Peyer's patch (tissue), 4 donors: ENCODE results near the gene IQCH. TPM values are rescaled to one million over a fixed set of nuclear protein-coding genes. Genes with fewer than 3 reads are reported as not detected.

Experiments used
- DNase-seq, 3 donors: peaks; one replicate each; pipeline ENCODE4 v3.0.0-alpha.2; 2017 to 2019
- H3K27ac ChIP-seq, 4 donors: fragments of 200-600 bp; sonication (generic); one replicate each; pipeline ENCODE4 v1.5.1; 2016 to 2019
- H3K27me3 ChIP-seq, 2 donors: fragments of 200-600 bp; sonication (generic); one replicate each; pipeline ENCODE4 v1.5.1; 2019
- H3K36me3 ChIP-seq, 3 donors: fragments of 200-600 bp; sonication (generic); one replicate each; pipeline ENCODE4 v1.5.1; 2016 to 2019
- H3K4me1 ChIP-seq, 4 donors: fragments of 200-600 bp; sonication (generic); one replicate each; pipeline ENCODE4 v1.5.1; 2016 to 2019
- H3K4me3 ChIP-seq, 4 donors: fragments of 200-600 bp; sonication (generic); 1 replicate in 3 of 4; 2 replicates in 1 of 4; pipeline ENCODE4 v1.5.1; 2016 to 2019; ENCODE audit warnings: mild to moderate bottlenecking in 1 of 4
- H3K9me3 ChIP-seq, 4 donors: fragments of 200-600 bp; sonication (generic); one replicate each; pipeline ENCODE4 v1.5.1; 2016 to 2019; ENCODE audit warnings: mild to moderate bottlenecking in 1 of 4
- POLR2A ChIP-seq, 2 donors: fragments of 450-650 bp; IDR thresholded peaks; one replicate each; pipeline ENCODE4 v1.5.1; 2017; ENCODE audit warnings: antibody characterized with exemption in 2 of 2, mild to moderate bottlenecking in 2 of 2, moderate library complexity in 2 of 2
- total RNA-seq, 4 donors: library from RNA; depleted of rRNA; stranded (reverse); fragments of >200 nt; gene quantifications; one replicate each; pipeline ENCODE4 v1.1.0, GENCODE V29; 2016
- TF ChIP-seq, protein P1 (sequence below), 6 experiments: fragments of 450-650 bp in 4 of 6; fragments of 200-600 bp in 2 of 6; sonication (generic) in 1 of 6; IDR thresholded peaks; one replicate each; pipeline ENCODE4 v1.5.1; 2017 to 2019; ENCODE audit warnings: antibody characterized with exemption in 6 of 6, mild to moderate bottlenecking in 3 of 6, moderate library complexity in 1 of 6

The IQCH gene
- total RNA-seq, 4 donors from 2014 or later = 0.53 to 1.2 (median 0.88) TPM

- Histone ChIP-seq H3K27ac (no peak overlapping the region), H3K27me3 (no peaks in the 10 kb centered on the region), H3K4me1 (no peaks in the 10 kb centered on the region), H3K36me3 (no peaks in the 10 kb centered on the region), H3K9me3 (no peaks in the 10 kb centered on the region), H3K4me3 (no peak overlapping the region)
- no peak for DNase-seq
- TF ChIP-seq, protein P1, sequence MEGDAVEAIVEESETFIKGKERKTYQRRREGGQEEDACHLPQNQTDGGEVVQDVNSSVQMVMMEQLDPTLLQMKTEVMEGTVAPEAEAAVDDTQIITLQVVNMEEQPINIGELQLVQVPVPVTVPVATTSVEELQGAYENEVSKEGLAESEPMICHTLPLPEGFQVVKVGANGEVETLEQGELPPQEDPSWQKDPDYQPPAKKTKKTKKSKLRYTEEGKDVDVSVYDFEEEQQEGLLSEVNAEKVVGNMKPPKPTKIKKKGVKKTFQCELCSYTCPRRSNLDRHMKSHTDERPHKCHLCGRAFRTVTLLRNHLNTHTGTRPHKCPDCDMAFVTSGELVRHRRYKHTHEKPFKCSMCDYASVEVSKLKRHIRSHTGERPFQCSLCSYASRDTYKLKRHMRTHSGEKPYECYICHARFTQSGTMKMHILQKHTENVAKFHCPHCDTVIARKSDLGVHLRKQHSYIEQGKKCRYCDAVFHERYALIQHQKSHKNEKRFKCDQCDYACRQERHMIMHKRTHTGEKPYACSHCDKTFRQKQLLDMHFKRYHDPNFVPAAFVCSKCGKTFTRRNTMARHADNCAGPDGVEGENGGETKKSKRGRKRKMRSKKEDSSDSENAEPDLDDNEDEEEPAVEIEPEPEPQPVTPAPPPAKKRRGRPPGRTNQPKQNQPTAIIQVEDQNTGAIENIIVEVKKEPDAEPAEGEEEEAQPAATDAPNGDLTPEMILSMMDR (IDR thresholded peaks at IDR 0.05) = no peak
- TF ChIP-seq POLR2A (IDR thresholded peaks at IDR 0.05) = no peak
Observed at GRCh38 chr15:67411486-67411885, 156.9 kb downstream of the IQCH start.

DNA sequence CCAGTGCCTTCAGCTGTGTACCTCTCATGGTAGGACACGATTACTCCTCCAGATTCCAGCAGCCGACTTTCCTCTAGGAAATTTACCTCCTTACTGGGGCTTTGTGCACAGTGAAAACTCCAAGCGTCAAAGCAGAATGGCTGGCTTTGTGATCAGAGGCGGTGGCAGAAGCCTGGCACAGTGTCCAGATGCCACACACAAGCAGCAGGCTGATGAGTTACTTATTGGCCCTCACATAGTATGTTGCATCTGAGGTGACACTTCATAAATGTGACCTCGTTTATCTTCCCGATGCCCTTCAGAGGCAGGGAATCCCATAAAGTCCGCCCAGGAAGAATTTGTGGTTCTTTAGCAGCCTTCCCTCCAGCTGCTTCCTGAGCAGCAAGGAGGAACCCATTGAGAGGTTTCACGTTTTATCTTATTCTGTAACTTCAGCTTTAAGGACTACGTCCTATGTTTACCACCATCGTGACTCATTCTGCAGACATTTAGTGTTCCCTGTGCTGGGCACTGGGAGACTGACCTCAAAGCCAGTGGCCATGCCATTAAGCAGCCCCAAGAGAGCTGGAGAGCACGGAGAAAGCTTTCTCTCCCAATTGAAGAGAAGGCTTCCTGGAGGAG lies 159.3 kb downstream of the IQCH start:
- Histone ChIP-seq H3K27me3 (no peaks in the 10 kb centered on the region), H3K36me3 (no peaks in the 10 kb centered on the region), H3K4me3 (no peak overlapping the region), H3K27ac (no peak overlapping the region), H3K4me1 (no peaks in the 10 kb centered on the region), H3K9me3 (no peaks in the 10 kb centered on the region)
- no peak for DNase-seq
- TF ChIP-seq, protein P1 (IDR thresholded peaks at IDR 0.05) = no peak
- TF ChIP-seq POLR2A (IDR thresholded peaks at IDR 0.05) = no peak

DNA sequence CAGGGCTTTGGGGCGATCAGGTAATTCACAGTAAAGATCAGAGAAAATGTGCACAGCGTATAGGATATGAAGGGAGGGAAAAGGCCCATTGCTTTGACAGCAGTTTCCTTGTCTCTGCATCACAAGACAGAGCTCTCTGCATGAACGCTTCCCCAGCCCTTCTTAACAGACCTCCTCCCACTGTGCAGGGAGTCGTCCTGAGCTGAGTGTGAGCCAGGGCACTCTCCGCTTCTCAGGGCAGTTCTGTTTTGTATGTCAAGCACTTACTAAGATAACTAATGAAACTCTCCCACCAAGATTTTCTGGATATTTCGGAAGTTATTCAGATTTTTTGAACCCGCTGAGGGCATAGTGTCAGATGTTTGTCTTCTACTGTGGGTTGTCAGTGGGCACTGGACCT lies 160.6 kb downstream of the IQCH start:
- TF ChIP-seq POLR2A (IDR thresholded peaks at IDR 0.05) = no peak
- TF ChIP-seq, protein P1 (IDR thresholded peaks at IDR 0.05) = no peak
- DNase-seq = no peak
- Histone ChIP-seq H3K4me3 (no peak overlapping the region), H3K4me1 (no peaks in the 10 kb centered on the region), H3K27me3 (no peaks in the 10 kb centered on the region), H3K36me3 (no peaks in the 10 kb centered on the region), H3K9me3 (no peaks in the 10 kb centered on the region), H3K27ac (no peak overlapping the region)

DNA sequence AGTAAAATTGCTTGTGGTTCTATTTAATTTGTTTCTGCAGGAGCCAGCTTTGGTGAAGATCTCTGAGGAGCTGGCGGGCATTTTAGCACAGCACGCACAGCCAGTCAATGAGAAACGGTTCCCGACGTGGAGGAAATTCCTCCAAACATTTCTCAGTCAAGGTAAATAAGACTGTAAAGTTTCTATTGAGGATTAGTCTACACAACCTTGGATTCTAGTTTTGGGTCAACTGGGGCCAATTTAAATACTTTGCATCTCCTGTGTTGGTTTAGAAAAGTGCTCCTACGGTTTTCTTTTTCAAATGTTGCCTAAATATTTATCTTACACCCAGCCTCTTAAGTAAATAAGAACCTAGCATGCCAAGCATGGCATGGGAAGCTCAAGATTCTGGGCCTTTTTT lies 162.3 kb downstream of the IQCH start:
- Histone ChIP-seq H3K36me3 (no peaks in the 10 kb centered on the region), H3K27ac (no peak overlapping the region), H3K4me3 (no peak overlapping the region), H3K9me3 (no peaks in the 10 kb centered on the region), H3K27me3 (no peaks in the 10 kb centered on the region), H3K4me1 (no peaks in the 10 kb centered on the region)
- no peak for TF ChIP-seq POLR2A (IDR thresholded peaks at IDR 0.05)
- TF ChIP-seq, protein P1 (IDR thresholded peaks at IDR 0.05) = no peak
- DNase-seq = no peak

- DNase-seq = no peak
- H3K4me3 ChIP-seq = no peak overlapping the region
- no peak overlapping the region for H3K27ac ChIP-seq
- H3K9me3 ChIP-seq = no peaks in the 10 kb centered on the region
- no peaks in the 10 kb centered on the region for H3K27me3 ChIP-seq
- no peak for TF ChIP-seq POLR2A (IDR thresholded peaks at IDR 0.05)
- TF ChIP-seq, protein P1 (IDR thresholded peaks at IDR 0.05) = no peak
- no peaks in the 10 kb centered on the region for H3K4me1 ChIP-seq
- H3K36me3 ChIP-seq = no peaks in the 10 kb centered on the region
Observed at GRCh38 chr15:67419705-67420104, 165.1 kb downstream of the IQCH start.

DNA sequence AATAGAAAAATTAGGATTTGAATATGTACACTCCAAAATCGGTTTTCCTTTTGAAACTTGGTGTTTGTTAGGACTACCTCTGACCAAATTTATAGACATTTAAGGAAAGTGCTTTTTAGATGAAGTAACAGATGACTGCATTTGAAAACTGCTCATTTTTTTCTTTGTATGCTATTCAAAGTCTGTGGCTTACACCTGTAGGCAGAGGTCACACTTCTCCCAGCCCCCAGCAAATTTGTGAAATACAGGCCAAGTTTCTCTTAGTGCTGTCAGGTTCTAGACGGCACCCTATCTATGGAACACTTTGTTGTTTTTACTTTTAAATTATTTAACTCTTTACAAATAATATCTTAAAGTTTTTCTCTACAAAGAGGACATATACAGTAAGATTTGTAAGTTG lies 165.6 kb downstream of the IQCH start:
- H3K4me1 ChIP-seq = no peaks in the 10 kb centered on the region
- H3K27ac ChIP-seq = no peak overlapping the region
- DNase-seq = no peak
- no peak overlapping the region for H3K4me3 ChIP-seq
- no peaks in the 10 kb centered on the region for H3K27me3 ChIP-seq
- no peaks in the 10 kb centered on the region for H3K36me3 ChIP-seq
- no peak for TF ChIP-seq POLR2A (IDR thresholded peaks at IDR 0.05)
- TF ChIP-seq, protein P1 (IDR thresholded peaks at IDR 0.05) = no peak
- no peaks in the 10 kb centered on the region for H3K9me3 ChIP-seq
